H1 (cell line): ENCODE measurements around the gene BLOC1S1.

Source experiments
- BRCA1 ChIP-seq: IDR thresholded peaks from 2 replicates; pipeline ENCODE4 v1.6.1; 2012; ENCODE audit warnings: low read depth, low read length, improper control_type of control experiment
- CREB1 ChIP-seq: IDR thresholded peaks from 2 replicates; pipeline ENCODE4 v1.6.1; 2012; ENCODE audit warnings: inconsistent platforms
- CTCF ChIP-seq, 3 experiments: IDR thresholded peaks; 1 replicate in 2 of 3; 2 replicates in 1 of 3; pipeline versions ENCODE4 v1.5.1 to v1.6.1; 2011; ENCODE audit warnings: low read length in 3 of 3, mild to moderate bottlenecking in 3 of 3, inconsistent platforms in 2 of 3, low read depth in 1 of 3, moderate library complexity in 1 of 3; ENCODE audit not compliant: insufficient read depth in 1 of 3; ENCODE audit errors: control extremely low read depth in 1 of 3
- EP300 ChIP-seq, 2 experiments: IDR thresholded peaks; 1 replicate in 1 of 2; 2 replicates in 1 of 2; pipeline ENCODE4 v1.6.1; 2011 to 2012; ENCODE audit warnings: low read depth in 2 of 2, low read length in 2 of 2, mild to moderate bottlenecking in 2 of 2, borderline replicate concordance in 1 of 2, inconsistent platforms in 1 of 2, moderate library complexity in 1 of 2
- KDM4A ChIP-seq: IDR thresholded peaks from one replicate; pipeline ENCODE4 v1.7.1; 2012; ENCODE audit warnings: low read depth, mild to moderate bottlenecking, moderate library complexity, low read length, inconsistent platforms; ENCODE audit not compliant: severe bottlenecking
- POLR2A ChIP-seq, 2 experiments: IDR thresholded peaks; 1 replicate in 1 of 2; 2 replicates in 1 of 2; pipeline ENCODE4 v1.6.1; 2011; ENCODE audit warnings: low read depth in 2 of 2, low read length in 2 of 2, mild to moderate bottlenecking in 2 of 2; ENCODE audit errors: control extremely low read depth in 1 of 2
- POLR2AphosphoS5 ChIP-seq: IDR thresholded peaks from 2 replicates; pipeline ENCODE4 v1.6.1; 2011; ENCODE audit warnings: low read depth, low read length
- RAD21 ChIP-seq, 2 experiments: IDR thresholded peaks in 1 of 2; conservative IDR thresholded peaks in 1 of 2; 2 replicates each; pipeline ENCODE4 v1.6.1; 2011; ENCODE audit warnings: low read depth in 2 of 2, low read length in 2 of 2, improper control_type of control experiment in 1 of 2, inconsistent platforms in 1 of 2, mild to moderate bottlenecking in 1 of 2, moderate library complexity in 1 of 2
- SIRT6 ChIP-seq: IDR thresholded peaks from one replicate; pipeline ENCODE4 v1.7.1; 2012; ENCODE audit warnings: low read length, inconsistent platforms
- SP1 ChIP-seq: IDR thresholded peaks from 2 replicates; pipeline ENCODE4 v1.6.1; 2011; ENCODE audit warnings: low read depth, low read length
- TAF1 ChIP-seq: IDR thresholded peaks from 2 replicates; pipeline ENCODE4 v1.6.1; 2011; ENCODE audit warnings: mild to moderate bottlenecking, low read depth, low read length
- TBP ChIP-seq: IDR thresholded peaks from 2 replicates; pipeline ENCODE4 v1.6.1; 2011; ENCODE audit warnings: low read depth, low read length, improper control_type of control experiment
- USF2 ChIP-seq: IDR thresholded peaks from 2 replicates; pipeline ENCODE4 v1.6.1; 2011; ENCODE audit warnings: low read length, improper control_type of control experiment
- ZNF274 ChIP-seq: IDR thresholded peaks from 2 replicates; pipeline ENCODE4 v1.7.0; 2012; ENCODE audit warnings: low read length, borderline replicate concordance; ENCODE audit errors: extremely low read depth

- TF ChIP-seq SP1: no peak
- TF ChIP-seq BRCA1: no peak
- TF ChIP-seq CTCF (IDR thresholded peaks at IDR 0.05; ENCODE audit: control extremely low read depth in 1 of 3, insufficient read depth in 1 of 3, low read depth in 1 of 3, low read length in 3 of 3): no peak
- TF ChIP-seq POLR2A (IDR thresholded peaks at IDR 0.05; ENCODE audit: control extremely low read depth in 1 of 2, low read depth in 2 of 2, low read length in 2 of 2): no peak
- TF ChIP-seq POLR2AphosphoS5: no peak
- no peak for TF ChIP-seq RAD21 (IDR thresholded peaks at IDR 0.05 in 1 of 2, conservative IDR thresholded peaks at IDR 0.05 in 1 of 2; ENCODE audit: low read depth in 2 of 2, low read length in 2 of 2)
- no peak for TF ChIP-seq CREB1
- no peak for TF ChIP-seq TAF1
- TF ChIP-seq SIRT6: no peak
- TF ChIP-seq EP300 (IDR thresholded peaks at IDR 0.05; ENCODE audit: borderline replicate concordance in 1 of 2, low read depth in 2 of 2, low read length in 2 of 2): no peak
- TF ChIP-seq USF2: no peak
- no peak for TF ChIP-seq ZNF274
- TF ChIP-seq TBP: no peak
- no peak for TF ChIP-seq KDM4A
Observed at GRCh38 chr12:55698965-55699364, 16.9 kb upstream of the BLOC1S1 start.
